Ishikawa (cell line): ENCODE results near the gene SLC49A4.

ENCODE experiments used
- CEBPB ChIP-seq: IDR thresholded peaks from 2 replicates; pipeline ENCODE4 v1.6.1; 2012
- CREB1 ChIP-seq: IDR thresholded peaks from 2 replicates; pipeline ENCODE4 v1.6.1; 2012; ENCODE audit warnings: low read depth
- EGR1 ChIP-seq: IDR thresholded peaks from 2 replicates; pipeline ENCODE4 v1.6.1; 2012
- EP300 ChIP-seq: IDR thresholded peaks from 2 replicates; pipeline ENCODE4 v1.6.1; 2012; ENCODE audit warnings: borderline replicate concordance
- FOXM1 ChIP-seq: IDR thresholded peaks from 2 replicates; pipeline ENCODE4 v1.6.1; 2012; ENCODE audit warnings: low read depth, borderline replicate concordance
- NFIC ChIP-seq: IDR thresholded peaks from 2 replicates; pipeline ENCODE4 v1.6.1; 2012
- RAD21 ChIP-seq: IDR thresholded peaks from 2 replicates; pipeline ENCODE4 v1.6.1; 2012; ENCODE audit warnings: low read depth
- REST ChIP-seq: IDR thresholded peaks from 2 replicates; pipeline ENCODE4 v1.6.1; 2012; ENCODE audit warnings: low read depth, mild to moderate bottlenecking
- TAF1 ChIP-seq: IDR thresholded peaks from 2 replicates; pipeline ENCODE4 v1.6.1; 2012; ENCODE audit warnings: low read depth, mild to moderate bottlenecking
- TCF12 ChIP-seq: IDR thresholded peaks from 2 replicates; pipeline ENCODE4 v1.6.1; 2012; ENCODE audit warnings: low read depth
- TEAD4 ChIP-seq: IDR thresholded peaks from 2 replicates; pipeline ENCODE4 v1.6.1; 2012
- YY1 ChIP-seq: IDR thresholded peaks from 2 replicates; pipeline ENCODE4 v1.6.1; 2012; ENCODE audit warnings: low read depth
- ZBTB7A ChIP-seq: IDR thresholded peaks from 2 replicates; pipeline ENCODE4 v1.6.1; 2012; ENCODE audit warnings: low read depth
- TF ChIP-seq, protein P1 (sequence below): IDR thresholded peaks from 2 replicates; pipeline ENCODE4 v1.6.1; 2012
- TF ChIP-seq, protein P2 (sequence below): IDR thresholded peaks from 2 replicates; pipeline ENCODE4 v1.6.1; 2012

Gene SLC49A4

GRCh38 chr3:122825460-122825859, 30.6 kb downstream of the SLC49A4 start:
- TF ChIP-seq CREB1 = no peak
- TF ChIP-seq TAF1 = no peak
- no peak for TF ChIP-seq YY1
- TF ChIP-seq NFIC = no peak

DNA sequence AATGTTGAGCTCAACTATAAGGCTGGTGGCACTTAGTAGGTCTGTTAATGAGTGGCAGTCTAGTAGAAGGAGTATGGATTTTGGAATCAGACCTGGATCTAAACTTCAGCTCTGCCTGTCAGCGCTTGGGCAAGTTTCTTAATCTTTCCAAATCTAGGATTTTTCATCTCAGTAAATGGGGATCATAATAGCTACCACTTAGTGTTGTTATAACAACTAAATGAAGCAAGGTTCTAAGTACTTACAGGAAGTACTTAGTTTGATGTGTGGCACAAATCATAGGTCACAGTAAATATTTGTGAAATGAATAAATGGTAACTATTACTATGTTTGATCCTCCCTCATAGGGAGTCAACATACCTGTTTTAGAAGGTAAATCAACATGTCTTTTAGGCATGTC, 31.4 kb downstream of the SLC49A4 start:
- TF ChIP-seq TEAD4 = no peak
- no peak for TF ChIP-seq EGR1
- no peak for TF ChIP-seq ZBTB7A
- no peak for TF ChIP-seq REST
- no peak for TF ChIP-seq NFIC
- no peak for TF ChIP-seq FOXM1
- no peak for TF ChIP-seq TAF1
- TF ChIP-seq, protein P1, sequence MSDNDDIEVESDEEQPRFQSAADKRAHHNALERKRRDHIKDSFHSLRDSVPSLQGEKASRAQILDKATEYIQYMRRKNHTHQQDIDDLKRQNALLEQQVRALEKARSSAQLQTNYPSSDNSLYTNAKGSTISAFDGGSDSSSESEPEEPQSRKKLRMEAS = no peak
- no peak for TF ChIP-seq RAD21
- TF ChIP-seq YY1 = no peak
- no peak for TF ChIP-seq TCF12
- TF ChIP-seq CEBPB = no peak
- TF ChIP-seq, protein P2, sequence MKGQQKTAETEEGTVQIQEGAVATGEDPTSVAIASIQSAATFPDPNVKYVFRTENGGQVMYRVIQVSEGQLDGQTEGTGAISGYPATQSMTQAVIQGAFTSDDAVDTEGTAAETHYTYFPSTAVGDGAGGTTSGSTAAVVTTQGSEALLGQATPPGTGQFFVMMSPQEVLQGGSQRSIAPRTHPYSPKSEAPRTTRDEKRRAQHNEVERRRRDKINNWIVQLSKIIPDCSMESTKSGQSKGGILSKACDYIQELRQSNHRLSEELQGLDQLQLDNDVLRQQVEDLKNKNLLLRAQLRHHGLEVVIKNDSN = no peak
- no peak for TF ChIP-seq EP300
- no peak for TF ChIP-seq CREB1

DNA sequence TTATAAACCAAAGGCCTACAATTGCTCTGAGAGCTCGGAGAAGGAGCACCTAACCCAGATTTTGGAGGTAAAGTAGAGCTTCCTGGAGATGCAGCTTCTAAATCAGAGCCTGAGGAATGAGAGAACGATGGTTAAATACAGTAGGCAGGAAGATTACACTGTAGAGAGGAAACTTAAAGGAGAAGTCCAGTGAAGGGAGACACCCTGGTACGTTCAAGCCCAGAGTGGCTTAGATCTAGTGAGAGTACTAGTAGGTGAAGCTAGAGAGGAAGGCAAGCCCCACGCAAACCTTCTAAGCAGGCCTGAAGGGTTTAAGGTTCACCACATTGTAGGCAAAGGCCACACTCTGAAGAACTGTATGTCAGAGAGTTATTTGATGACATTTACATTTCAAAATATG, 33.4 kb downstream of the SLC49A4 start:
- TF ChIP-seq CREB1 (no peak), EGR1 (no peak), TCF12 (no peak), FOXM1 (no peak), EP300 (no peak), ZBTB7A (no peak), REST (no peak), TEAD4 (no peak)
- TF ChIP-seq, protein P1 = no peak
- TF ChIP-seq, protein P2 = no peak

- no peak for TF ChIP-seq NFIC
- TF ChIP-seq YY1 = no peak
- TF ChIP-seq CREB1 = no peak
- TF ChIP-seq, protein P2 = no peak
- no peak for TF ChIP-seq RAD21
- no peak for TF ChIP-seq TAF1
- TF ChIP-seq EGR1 = no peak
- no peak for TF ChIP-seq TCF12
- TF ChIP-seq ZBTB7A = no peak
- TF ChIP-seq, protein P1 = no peak
- no peak for TF ChIP-seq EP300
- TF ChIP-seq TEAD4 = no peak
- no peak for TF ChIP-seq CEBPB
- TF ChIP-seq REST = no peak
- no peak for TF ChIP-seq FOXM1
These were observed 40.7 kb downstream of the SLC49A4 start for GRCh38 chr3:122835590-122835989.
